GM21526 (cell line): ENCODE results near the gene SESN2.

Source experiments
- ATAC-seq: cut with Tn5 transposase; IDR thresholded peaks from one replicate; pipeline ENCODE4 v1.9.1; 2021; ENCODE audit warnings: moderate library complexity; ENCODE audit not compliant: unreplicated experiment, low FRiP score

The SESN2 gene

DNA sequence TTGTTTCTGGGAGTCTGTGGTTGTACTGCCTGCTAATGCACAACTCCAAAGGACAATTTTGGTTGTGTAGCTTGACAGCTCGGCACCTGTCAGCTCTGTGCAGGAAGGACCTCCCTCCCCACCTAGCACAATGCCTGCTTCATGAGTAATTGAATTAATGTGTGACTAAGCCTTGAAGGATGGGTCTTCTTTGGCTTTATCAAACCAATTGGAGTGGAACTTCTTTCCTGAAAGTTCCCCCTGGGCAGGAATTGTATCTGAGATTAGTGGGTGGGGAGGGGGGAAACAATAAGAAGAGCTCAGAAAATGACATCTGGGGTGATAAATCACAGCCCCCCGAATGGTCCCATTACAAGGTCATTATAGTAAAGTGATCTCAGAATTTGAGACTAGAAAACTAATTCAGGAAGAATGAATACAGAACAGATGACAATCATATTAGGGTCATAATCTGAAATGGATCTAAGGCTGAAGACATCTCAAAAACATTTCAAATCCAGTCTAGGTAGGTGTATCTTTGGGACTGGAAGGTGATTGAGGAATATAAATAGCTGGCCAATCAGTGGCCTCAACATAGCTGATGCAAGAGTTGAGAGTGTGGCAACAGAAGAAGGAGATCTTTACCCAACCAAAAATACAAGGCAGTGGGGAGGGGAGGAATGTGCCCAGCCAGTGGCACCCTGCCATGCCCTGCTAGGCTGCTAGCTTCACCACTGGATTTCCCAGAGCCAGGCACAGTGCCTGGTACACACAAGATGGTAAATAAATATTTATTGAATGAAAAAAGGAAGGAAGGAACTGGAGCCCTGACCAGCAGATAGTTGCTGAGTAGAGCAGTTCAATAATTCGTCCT, 10.1 kb upstream of the SESN2 start:
- ATAC-seq: no peak

DNA sequence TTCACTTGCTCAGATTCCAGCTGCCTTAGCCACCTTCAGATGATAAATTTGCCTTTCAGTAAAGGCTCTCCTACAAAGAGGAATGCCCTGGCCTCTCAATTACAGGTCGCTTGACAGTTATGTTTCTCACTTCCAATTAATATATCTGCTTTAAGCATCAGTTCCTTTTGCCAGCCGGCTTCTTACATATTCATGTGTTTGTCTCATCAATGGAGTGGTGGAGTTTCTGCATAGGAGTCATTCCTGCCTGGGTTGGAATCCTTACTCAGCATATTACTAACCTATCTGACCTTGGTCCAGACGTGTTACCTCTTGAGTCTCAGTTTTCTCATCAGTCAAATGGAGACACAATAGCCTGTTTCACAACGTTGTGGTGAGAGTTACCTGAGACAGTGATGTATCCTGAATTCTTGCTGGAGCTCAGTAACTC, 9.4 kb upstream of the SESN2 start:
- ATAC-seq: no peak

DNA sequence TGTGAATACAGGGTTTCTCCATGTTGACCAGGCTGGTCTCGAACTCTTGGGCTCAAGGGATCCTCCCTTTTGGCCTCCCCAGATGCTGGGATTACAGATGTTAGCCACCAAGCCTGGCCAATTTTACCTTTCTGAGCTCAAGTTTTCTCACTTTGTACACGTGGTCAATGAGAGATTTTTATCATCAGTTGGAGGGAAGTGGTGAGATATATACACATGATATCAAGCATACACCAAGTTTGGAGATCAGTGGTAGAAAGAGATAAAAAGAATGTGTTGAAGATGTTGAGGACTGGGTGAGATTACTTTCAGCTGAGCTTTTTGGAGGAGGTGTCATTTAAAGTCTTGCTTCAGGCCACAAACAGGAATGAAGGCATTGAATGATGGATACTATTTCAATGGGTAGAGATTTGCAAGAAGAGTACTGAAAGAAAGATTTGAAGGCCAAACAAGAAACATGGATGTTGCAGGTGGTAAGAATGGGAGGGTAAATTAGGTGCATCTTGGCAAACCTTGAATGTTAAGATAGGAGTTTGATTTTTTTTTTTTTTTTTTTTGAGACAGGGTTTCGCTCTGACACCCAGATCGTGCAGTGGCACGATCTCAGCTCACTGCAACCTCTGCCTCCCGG, 3.0 kb upstream of the SESN2 start:
- no peak for ATAC-seq

DNA sequence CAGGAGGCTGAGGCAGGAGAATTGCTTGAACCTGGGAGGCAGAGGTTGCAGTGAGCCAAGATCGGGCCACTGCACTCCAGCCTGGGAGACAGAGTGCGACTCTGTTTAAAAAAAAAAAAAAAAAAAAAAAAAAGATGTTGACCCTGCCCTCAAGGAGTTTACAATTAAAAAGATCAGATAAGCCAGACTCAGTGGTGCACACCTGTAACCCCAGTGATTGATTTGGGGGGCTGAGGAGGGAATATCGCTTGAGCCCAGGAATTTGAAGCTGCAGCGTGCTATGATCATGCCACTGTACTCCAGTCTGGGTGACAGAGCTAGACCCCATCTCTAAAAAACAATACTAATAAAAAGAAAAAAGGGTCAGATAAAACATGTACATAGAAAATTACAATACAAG, 1.6 kb upstream of the SESN2 start:
- no peak for ATAC-seq

DNA sequence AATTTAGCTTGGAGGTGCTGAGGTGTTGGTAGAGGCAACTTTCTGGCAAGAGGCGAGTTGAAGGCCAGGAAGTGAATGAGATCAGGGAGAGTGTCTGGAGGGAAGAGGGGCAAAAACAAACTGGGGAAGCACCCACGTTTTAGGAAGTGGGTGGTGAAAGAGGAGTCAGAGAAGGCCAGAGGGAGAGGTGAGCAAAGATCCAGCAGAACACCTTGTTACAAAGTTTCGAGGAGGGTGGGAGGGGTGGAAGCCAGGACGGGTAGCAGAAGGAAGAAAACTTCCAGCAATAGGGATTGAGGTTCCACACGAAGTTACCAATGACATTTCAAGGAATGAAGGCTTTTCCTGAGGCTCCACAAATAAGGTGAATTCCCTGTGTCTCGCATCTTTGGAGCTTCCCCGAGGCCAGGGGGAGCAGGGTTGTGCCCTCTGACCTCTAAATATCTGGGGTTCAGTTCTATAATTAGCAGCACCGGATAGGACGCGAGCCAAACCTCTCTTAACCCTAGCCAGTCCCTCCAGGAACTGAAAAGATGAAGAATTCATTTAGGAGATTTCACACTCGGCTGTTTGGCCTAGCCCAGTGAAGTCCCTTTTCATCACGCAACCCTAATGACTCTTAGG, 578 bp upstream of the SESN2 start:
- ATAC-seq: no peak

DNA sequence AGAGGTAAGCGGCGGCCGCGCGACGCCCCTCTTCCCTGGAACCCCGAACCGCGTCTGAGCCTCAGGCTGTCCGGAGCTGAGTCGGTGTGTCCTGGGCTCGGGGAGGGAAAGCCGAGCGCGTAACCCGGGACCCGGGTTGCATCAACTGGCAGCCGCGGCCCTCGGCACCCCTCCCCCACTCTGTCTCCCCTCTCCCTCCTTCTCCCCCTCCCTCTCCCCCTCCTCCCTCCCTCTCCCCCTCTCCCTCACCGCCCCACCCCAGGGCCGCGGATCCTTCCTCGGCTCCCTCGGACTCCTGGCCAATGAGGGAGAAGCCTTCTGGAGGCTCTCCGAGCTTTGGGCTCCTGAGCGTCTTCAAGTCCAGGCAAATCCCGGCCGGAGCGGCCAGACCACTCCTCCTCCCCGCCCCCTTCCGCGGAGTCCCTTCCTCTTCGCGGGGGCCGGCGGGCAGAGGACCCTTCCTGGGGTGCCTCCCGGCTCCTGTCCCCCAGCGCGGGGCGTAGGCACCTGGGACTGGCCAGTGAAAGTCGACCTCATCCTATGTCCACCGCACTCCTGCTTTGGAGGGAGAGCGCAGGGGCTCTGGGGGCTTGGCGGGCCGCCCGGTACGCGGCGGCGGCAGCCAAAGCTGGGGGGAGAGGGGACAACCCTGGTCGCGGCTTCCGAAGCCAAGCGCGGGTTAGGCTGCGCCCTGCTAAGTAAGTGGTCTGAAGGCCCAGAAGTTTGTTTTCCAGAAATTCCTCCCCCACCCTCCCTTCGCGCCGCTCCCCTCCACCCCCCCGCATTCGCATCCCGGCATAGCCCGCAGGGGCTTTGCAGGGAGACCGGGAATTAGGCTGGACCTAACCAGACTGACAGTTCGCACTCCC, 850 bp downstream of the SESN2 start:
- no peak for ATAC-seq

DNA sequence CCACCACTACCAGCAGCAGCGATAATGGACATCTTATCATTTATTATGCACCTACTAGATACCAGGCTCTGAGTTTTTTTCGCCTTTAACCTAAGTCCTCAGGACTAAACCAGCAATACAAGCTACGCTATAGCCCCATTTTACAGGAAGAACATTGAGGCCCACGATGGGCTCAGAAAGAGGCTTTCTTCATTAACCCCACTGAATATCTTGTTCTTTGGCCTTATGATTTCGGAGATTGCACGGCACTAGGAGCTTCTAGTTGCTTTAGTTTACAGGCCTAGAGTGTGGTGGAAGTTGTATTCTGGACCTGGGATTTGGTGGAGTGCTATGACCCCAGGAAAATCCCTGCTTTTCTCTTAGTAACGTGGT, 1.5 kb downstream of the SESN2 start:
- no peak for ATAC-seq

DNA sequence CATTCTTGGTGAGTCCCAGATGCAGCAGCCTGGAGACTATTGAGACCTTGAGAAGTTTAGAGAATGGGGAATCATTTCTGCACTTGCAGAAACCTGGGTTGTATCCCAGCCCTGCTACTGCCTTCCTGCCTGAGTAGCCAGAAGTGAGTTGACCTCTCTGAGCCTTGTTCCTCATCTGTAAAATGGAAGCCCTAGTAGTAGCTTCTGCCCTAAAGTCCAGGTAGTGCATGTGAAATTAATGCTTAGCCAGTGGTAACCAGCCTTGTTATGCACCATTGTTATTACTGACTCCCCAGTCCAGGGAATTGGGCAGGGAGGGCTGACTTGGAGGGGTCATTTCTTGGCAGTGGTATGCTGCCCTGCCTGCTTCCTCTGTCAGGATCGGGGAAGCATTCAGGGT, 5.6 kb downstream of the SESN2 start:
- no peak for ATAC-seq

DNA sequence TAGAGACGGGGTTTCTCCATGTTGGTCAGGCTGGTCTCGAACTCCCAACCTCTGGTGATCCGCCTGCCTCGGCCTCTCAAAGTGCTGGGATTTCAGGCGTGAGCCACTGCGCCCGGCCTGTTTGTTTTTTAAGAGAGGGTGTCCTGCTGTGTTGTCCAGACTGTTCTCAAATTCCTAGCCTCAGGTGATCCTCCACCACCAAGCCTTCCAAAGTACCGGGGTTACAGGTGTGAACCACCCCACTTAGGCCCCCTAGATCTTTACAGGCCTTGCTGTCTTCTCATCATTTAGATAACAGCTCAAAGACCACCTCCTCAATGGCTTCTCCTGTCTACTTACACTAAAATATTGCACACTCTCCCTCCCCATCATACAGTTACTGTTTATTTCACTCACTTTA, 6.3 kb downstream of the SESN2 start:
- ATAC-seq: no peak

DNA sequence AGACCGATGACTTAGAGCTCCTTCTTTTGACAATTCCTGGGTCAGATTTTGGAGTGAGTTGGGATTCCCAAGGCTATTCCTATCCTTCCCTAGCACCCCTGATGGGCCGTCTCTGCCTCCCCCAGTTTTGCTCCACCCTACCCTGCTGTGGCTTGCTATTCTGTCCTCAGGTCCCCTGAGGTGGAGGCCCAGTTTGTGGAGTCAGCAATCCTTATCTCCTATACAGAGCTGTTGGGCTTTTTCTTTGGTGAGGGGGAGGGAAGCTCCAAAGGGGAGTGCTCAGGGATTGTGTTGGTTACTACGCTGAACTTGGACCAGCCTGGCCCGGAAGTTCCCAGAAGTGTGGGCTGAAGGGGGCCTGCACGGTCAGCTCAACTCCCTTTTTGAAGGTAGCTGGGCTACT, 7.6 kb downstream of the SESN2 start:
- no peak for ATAC-seq

DNA sequence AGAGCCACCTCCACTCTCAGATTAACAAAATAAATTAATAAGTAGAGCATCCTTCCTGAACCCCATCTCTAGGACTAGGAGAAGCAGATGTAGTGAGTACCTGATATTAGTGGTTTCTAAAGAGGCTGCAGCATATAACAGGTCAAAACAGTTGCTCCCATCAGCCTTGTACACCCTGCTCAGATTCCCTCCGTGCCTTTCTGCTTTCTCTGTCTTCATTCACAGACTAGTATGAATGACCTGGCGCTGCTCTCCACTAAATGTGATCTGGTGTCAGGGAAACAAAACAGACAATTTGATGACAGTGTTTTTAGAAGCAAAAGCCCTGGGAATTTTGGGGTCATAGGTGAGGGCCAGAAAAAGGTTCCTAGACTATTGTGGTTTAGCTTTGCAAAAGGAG, 8.3 kb downstream of the SESN2 start:
- ATAC-seq: no peak

DNA sequence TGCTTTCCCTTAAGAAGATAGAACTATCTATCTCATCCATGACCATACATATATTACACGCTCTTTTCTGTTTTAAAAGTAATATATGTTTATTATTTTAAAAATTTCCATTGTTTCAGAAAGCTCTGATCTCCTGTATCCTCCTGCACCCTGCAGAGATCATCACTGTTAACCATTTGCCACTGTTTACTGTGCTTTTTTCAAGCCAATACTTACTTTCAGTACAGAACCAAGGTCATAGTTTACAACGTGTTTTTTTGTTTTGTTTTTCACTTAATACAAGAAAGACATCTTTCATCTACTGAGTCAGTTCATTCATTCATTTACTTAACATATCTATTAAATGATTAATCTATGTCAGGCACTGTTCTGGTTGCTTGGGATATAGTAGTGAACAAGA, 10.2 kb downstream of the SESN2 start:
- no peak for ATAC-seq

DNA sequence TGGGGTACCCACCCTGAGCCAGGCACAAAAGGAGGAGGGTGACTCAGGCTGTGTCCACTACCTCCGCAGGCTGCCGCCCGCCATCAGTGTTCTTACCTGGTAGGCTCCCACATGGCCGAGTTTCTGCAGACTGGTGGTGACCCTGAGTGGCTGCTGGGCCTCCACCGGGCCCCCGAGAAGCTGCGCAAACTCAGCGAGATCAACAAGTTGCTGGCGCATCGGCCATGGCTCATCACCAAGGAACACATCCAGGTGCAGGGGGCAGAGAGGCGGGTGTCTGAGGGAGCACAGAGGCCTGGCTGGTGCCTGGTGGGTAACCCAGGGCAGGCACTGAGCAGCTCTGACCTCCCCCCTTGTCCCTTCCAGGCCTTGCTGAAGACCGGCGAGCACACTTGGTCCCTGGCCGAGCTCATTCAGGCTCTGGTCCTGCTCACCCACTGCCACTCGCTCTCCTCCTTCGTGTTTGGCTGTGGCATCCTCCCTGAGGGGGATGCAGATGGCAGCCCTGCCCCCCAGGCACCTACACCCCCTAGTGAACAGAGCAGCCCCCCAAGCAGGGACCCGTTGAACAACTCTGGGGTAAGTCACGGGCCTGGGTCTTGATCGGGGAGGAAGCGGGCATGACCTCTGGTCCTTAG, 13.0 kb downstream of the SESN2 start:
- no peak for ATAC-seq

DNA sequence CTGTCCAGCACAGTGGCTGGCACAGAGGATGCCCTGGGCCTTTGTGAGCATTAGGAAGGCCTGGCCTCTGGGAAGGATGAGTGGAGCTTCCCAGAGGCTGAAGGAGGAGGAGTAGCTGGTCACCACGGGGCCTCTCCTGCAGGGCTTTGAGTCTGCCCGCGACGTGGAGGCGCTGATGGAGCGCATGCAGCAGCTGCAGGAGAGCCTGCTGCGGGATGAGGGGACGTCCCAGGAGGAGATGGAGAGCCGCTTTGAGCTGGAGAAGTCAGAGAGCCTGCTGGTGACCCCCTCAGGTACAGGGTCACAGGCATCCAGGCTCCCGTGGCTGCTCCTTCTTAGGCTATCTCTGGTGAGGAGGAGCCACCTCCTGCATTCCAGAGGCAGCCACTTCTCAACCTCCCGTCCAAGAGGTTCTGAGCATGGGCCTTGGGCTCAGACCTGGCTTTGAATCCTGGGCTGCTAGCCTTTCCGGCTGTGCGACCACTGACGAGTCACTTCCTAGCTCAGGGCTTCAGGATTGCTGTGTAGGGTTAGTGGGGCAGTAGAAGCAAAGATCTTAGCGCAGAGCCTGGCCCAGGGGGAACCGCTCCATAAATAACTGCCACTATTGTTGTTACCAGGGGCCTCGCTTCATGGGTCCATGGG, 14.0 kb downstream of the SESN2 start:
- ATAC-seq: no peak

DNA sequence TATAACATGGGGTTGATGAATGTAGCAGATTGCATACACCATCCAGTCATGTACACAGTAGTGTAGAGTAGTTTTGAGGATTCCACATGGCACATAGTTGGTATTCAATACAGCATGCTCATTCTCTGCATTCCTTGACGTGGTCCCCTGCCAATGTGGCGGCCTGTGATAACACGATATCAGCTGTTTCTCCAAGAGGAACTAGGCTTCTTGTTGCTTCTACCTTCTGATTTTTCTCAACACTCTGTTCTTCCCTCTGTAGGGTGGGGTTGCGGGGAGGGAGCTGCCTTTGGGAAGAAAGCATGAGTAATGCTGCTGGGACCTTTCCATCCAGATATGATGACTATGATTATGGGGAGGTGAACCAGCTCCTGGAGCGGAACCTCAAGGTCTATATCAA, 19.4 kb downstream of the SESN2 start:
- ATAC-seq: no peak

DNA sequence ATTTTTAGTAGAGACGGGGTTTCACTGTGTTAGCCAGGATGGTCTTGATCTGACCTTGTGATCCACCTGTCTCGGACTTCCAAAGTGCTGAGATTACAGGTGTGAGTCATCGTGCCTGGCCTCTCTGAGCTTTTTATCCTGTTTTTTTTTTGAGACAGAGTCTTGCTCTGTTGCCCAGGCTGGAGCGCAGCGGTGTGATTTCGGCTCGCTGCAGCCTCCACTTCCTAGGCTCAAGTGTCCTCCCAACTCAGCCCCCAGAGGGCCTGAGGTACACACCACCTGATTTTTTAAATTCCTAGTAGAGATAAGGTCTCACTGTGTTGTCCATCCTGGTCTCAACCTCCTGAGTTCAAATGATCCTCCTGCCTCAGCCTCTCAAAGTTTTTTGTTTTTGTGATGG, 20.4 kb downstream of the SESN2 start:
- no peak for ATAC-seq

DNA sequence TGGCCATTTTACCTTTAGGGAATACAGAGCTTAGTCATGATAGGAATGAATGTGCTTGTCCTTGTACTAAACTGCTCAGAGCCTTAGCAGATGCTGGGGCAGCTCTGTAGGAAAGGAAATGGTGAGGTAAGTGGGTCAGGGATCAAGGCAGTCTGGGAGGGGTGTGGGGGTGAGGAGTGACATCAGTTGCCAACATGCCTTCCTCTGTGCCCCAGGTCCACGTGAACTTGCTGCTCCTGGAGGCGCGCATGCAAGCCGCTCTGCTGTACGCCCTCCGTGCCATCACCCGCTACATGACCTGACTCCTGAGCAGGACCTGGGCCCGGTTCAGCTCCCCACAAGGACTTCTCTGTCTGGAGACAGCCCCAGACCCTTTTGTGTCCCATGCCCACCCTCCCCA, 21.2 kb downstream of the SESN2 start:
- ATAC-seq: no peak

DNA sequence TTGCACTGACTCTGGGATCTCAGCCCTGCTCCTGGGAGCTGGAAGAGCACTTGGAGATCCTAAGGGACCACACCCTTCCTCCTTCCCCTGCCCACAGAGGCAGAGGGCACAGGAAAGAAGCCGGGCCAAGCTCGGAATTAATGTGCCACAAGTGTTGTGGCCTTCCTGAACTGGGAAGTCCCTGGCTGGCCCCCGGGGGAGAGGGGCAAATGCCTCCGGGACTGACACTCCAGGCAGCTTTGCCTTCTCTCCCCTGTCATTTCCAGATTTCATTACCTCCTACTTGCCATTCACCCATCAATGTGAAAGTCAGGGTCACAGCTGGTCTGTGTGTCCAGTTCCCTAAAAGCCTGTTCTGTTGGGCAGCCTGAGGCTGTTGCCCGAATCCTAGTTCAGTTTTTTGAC, 21.7 kb downstream of the SESN2 start:
- no peak for ATAC-seq

DNA sequence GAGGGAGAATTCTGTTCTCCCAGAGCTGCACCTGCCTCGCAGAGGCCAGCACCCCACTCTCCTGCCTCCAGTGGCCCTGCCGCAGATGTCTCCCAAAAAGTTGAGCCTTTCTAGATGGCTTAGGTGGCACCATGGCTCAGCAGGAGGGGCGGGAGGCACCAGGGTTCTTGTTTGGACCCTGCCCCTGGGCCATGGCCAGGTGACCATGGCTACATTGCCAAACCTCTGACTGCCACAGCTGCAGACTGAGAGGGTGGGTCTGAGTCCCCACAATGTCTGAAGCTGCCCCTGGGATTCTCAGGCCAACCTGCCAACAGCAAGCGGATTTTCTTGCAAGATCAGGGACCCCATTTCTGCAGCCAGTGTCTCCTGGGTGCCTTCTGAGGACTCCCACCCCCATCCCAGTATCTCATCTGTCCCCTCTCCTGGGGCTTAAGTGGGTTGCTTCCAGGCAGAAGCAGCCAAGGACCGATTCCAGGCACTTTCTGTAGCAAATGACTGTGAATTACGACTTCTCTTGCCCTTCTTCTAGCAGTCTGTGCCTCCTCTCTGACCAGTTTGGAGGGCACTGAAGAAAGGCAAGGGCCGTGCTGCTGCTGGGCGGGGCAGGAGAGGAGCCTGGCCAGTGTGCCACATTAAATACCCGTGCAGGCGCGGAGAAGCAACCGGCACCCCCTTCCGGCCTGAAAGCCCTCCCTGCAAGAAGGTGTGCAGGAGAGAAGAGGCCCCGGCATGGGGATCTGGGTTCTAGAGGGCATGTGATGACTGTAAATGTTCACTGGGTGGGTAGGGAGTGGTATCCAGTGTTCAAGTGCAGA, 22.5 kb downstream of the SESN2 start:
- no peak for ATAC-seq
